CD4-positive, alpha-beta T cell treated with Interleukin-21 for 1 hour (primary cell): ENCODE measurements around the gene PDE4D.
"Not testable (repeated sequence)": the region's sequence is repeated elsewhere in the genome, so short reads cannot be mapped to it uniquely, and the experiment has no call there.

Source experiments
- DNase-seq: peaks from one replicate; pipeline ENCODE4 v3.0.0-alpha.2; 2020

Gene PDE4D

DNA sequence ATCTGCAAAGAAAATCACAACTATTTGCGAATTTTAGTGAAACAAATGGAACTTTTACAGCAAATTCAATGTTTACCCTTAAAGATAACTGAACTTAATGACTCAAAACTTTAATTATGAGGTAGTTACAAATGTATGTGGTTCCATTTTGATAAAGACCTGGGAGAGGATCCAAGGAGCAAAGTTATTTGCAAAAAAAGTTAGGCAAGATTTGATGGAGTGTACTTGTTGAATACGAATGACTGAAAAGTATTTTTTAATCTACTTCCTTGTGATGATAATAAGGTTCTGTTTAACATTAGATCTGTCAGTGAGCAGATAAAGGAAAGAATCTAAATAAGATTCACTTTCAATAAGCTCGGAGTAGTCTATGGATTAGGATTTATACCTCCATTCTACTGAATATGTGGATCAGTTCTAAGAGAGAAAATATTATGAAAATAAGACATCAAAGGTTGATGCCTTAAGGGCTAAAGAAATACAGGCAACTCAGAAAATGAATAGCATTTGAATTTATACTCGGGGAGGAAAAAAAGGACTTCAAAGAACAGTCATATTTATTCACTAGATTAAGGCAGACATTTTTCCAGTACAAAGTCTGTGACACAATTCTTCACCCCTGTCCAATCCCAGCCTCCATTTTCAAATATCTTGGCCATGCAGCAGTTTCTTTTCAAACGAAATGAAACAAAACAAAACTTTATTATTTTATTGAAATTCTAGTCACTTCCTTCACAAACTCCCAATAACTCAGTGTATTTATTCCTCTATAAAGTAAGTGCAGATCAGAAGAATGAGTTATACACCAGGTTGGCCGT is 199.8 kb downstream of the PDE4D start:
- no peak for DNase-seq

- DNase-seq: no peak
These were observed 207.7 kb downstream of the PDE4D start for GRCh38 chr5:59685793-59686192.

DNA sequence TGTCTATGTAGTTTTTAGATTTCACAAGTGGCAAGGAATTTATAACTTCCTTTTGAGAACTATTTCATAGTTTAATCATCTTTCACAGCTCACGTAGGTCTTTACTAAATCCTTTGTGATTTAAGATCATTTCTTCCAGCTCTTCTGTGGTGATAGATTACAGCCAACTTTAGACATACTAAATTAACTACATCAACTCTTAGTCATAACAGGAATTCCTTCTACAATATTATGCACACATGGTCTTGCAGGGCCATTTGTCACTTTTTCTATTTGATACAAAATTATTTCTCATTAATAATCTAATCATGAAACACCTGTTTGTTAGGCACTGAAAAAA is 208.4 kb downstream of the PDE4D start:
- DNase-seq: no peak

GRCh38 chr5:59684388-59685190 is 208.9 kb downstream of the PDE4D start:
- DNase-seq: no peak

- no peak for DNase-seq
These were observed 210.2 kb downstream of the PDE4D start for GRCh38 chr5:59683311-59683710.

DNA sequence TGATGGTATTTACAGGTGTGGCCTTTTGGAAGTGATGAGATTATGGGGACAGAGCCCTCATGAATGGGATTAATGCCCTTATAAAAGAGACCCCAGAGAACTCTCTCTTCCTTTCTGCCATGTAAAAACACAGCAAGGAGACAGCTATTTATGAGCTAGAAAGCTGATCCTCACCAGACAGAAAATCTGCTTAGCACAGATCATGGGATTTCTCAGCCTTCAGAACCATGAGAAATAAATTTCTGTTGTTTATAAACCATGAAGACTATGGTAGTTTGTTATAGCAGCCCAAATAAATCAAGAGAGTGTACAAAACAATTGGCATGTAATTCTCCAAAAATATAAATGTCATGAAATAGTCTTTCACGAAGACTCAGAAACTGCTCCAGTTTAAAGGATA is 211.0 kb downstream of the PDE4D start:
- DNase-seq: no peak

- no peak for DNase-seq
These were observed 214.6 kb downstream of the PDE4D start for GRCh38 chr5:59678943-59679342.

DNA sequence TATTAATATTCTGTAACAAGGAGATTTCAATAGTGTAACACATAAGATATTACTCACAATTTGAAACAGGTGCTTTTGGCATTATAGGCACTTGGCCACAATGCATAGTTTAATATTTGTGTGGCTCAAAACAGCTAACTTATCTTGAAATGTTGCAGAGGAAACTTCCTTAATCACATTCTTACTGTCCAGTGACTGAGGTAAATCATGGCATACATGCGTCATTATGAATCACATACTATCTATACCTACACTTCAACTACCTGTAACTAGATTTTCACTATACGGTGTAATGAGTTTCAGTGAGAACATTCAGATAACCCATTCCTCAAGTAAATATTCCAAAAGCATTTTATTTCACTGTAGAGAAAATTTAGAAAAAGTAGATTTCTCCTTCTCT is 218.8 kb downstream of the PDE4D start:
- no peak for DNase-seq

GRCh38 chr5:59673438-59674058 is 220.0 kb downstream of the PDE4D start:
- peak; percentile 47 for DNase-seq

DNA sequence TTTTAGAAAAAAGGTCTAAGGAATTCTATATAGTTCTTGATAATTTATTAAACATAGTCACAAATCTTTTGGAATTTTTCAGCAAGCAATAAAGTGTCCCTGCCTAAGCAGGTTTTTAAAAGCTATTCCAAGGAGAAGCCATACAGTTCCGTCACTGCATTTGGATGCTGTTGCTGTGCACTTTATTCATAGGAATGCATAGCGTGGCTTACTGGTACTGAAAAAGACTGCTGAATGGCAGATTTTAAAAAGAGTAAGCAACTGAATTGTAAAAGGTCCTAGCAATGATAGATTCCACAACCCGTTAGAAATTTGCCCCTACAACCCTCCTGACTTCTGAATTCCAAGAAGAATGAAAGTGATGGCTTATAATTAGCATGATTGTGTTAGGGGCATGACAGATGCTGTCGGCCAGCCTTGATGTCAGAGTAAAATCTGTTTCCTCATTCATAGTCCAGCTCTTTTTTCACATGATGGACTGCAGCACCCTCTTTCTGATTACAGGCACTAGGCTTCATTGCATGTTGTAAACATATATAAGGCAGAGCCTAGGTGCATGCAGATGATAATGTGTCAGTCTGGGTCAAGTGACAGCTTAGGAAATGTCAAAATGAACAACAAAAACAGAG is 227.0 kb downstream of the PDE4D start:
- DNase-seq: no peak

DNA sequence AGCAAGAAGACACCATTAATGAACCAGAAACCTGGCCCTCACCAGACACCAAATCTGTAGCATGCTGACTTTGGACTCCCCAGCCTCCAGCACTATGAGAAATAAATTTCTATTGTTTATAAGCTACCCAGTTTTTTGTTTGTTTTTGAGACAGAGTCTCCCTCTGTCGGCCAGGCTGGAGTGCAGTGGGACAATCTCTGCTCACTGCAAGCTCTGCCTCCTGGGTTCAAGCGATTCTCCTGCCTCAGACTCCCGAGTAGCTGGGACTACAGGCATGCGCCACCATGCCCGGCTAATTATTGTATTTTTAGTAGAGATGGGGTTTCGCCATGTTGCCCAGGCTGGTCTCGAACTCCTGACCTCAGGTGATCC is 227.7 kb downstream of the PDE4D start:
- DNase-seq: not testable (repeated sequence)

- no peak for DNase-seq
These were observed 228.3 kb downstream of the PDE4D start for GRCh38 chr5:59665086-59665831.

DNA sequence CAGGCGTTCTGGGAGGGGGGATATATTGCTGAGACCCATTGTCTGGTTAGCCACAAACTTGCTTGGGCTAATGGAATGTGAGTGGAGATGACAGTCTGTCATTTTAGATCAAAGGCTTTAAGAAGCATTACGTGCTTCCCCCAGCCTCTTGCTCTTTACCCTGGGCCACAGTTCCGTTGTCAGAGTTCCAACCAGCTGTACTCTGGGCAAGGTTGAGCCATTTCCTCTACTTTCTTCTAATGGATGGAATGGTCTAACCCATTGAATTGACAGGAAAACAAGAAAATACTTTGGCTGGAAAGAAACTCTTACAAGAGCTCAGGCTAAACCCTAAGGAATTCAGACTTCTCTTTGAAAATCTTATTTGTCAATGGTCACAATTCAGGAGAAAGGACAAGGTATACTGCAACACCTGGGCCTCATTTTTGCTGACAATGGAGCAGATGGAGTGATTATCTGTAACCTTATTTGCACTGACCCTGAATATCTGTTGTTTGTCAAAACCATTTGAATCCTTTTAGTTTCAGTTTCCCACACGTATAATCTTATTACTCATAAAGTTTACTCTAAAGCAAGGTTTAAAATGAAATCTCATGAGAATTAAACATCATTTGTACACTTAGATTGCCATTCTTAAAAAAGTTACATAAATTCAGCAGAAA is 231.4 kb downstream of the PDE4D start:
- DNase-seq: no peak

GRCh38 chr5:59661311-59661710 is 232.2 kb downstream of the PDE4D start:
- no peak for DNase-seq

GRCh38 chr5:59660737-59661136 is 232.8 kb downstream of the PDE4D start:
- no peak for DNase-seq

DNA sequence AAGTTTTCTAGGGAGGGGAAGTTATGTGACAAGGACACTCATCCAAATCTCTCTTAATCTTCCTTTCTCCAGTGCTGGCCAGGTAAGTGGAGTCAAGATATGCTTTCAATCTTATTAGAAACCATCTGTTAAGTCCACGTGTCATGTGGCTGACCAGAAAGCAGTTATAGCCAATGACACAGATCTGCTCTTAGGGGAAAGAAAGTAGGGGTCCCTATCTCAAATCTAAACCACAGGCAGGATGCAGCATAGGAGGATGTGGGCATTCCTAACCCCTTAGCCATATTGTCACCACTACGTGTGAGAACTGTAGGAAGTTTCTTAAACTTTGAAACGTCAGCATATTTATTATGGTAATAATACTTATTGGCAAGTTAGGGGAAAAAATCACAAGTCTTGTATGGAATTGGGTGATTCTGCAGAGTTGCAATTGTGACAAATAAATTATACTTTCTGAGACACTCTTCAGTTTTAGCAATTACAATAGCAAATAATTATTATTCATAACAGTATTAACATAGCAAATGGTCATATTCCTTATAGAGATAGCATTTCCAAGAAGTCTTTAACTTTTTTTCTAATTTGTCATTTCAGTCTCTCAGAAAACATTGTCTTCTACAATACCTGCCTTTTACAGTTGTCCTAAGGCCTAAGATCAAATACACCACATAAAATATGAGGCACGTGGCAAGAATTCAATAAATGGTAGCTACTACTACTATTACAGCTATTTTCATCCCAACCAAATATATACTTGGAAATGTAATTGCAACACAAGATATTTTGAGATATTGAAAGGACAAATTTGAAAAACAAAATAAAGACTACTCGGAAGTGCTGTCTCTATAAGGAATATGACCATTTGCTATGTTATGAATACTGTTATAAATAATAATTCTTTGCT is 236.9 kb downstream of the PDE4D start:
- DNase-seq: no peak

DNA sequence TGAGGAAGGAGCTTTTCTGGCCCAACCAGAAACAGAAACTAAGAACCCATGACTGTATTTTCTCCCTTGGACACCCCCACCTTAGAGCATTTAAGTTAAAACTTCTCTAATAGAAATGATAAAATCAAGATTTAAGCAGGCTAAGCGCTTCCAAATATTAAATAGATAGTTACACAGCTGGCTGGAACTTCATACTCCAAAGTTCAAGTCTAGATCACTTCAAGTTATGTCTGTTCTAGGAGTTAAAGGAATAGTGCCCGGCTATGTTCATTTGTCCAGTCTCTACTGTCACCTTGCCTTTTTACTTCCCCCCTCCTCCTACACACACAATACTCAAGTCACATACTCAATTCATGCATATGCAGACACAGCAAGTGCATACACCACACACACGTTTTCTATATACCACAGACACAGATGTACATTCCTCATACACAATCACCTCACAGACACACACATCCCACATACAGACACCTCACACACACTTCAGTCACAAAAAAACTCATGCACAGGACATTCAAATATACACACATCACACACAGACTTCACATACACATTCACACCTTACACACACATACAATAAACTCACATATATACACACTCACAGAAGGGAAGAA is 237.7 kb downstream of the PDE4D start:
- no peak for DNase-seq

GRCh38 chr5:59654691-59655090 is 238.8 kb downstream of the PDE4D start:
- DNase-seq: no peak

DNA sequence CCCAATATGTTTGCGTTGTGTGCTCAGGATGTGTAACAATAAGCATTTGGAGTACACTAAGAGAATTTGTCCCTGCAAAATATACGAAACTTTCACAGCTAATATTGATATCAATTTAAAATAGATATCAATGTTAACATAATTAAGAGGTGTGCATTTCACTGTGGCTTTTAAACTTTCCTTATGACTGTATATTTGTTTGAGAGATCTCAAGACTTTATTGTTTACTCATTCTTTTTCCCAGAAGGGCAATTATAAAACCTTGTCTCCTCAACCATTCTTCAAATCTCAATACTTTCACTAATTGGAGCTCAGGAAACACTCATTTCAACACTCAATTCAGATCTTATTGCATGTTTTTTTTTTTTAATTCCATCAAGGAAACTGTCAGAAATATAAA is 241.1 kb downstream of the PDE4D start:
- no peak for DNase-seq
